PC-3 (cell line): Measurements from ENCODE around the gene HSPB8. TPM values are rescaled to one million over a fixed set of nuclear protein-coding genes. Genes with fewer than 3 reads are reported as not detected.

Source experiments
- ATAC-seq: fragments of 200-7000 bp; cut with Tn5 transposase; 2 replicates; pipeline ENCODE4 v1.9.1; 2020; ENCODE audit warnings: mild to moderate bottlenecking, moderate library complexity
- BruUV-seq: library from RNA; stranded (reverse); fragments of 400-500 nt; replicated peaks from 2 replicates; lab custom pipeline; 2021; lab: Mats Ljungman, UMichigan
- CTCF ChIA-PET: fragments of 300-600 bp; sonication (Branson Sonifier 250); formaldehyde crosslinking; loops from one replicate; lab custom pipeline; 2022; ENCODE audit warnings: antibody characterized with exemption; lab: Charles Lee
- POLR2A ChIA-PET: fragments of 300-600 bp; sonication (Branson Sonifier 250); formaldehyde crosslinking; loops from one replicate; lab custom pipeline; 2022; ENCODE audit warnings: antibody characterized with exemption; ENCODE audit not compliant: unreplicated experiment; lab: Charles Lee
- DNase-seq: peaks from one replicate; pipeline ENCODE4 v3.0.0-alpha.2; 2015
- H2AFZ ChIP-seq: fragments of 300-600 bp; sonication (generic); 2 replicates; pipeline ENCODE4 v1.6.0; 2016; ENCODE audit warnings: antibody characterized with exemption, low read length
- H3F3A ChIP-seq: fragments of 300-600 bp; sonication (generic); one replicate; pipeline ENCODE4 v1.6.0; 2017; ENCODE audit warnings: antibody characterized with exemption, low read length, control low read depth, mild to moderate bottlenecking; ENCODE audit not compliant: unreplicated experiment
- H3K27ac ChIP-seq: fragments of 300-600 bp; sonication (generic); 2 replicates; pipeline ENCODE4 v1.5.1; 2016; ENCODE audit warnings: mild to moderate bottlenecking, low read length
- H3K27me3 ChIP-seq: fragments of 300-600 bp; sonication (generic); 2 replicates; pipeline ENCODE4 v1.6.1; 2016; ENCODE audit warnings: low read length, mixed read lengths
- H3K36me3 ChIP-seq: fragments of 300-600 bp; sonication (generic); 2 replicates; pipeline ENCODE4 v1.6.1; 2016; ENCODE audit warnings: low read depth, mixed run types, low read length, mixed read lengths
- H3K4me1 ChIP-seq: fragments of 300-600 bp; sonication (generic); 2 replicates; pipeline ENCODE4 v1.5.1; 2016; ENCODE audit warnings: low read length; ENCODE audit not compliant: insufficient read depth
- H3K4me2 ChIP-seq: fragments of 300-600 bp; sonication (generic); 2 replicates; pipeline ENCODE4 v1.6.0; 2016; ENCODE audit warnings: low read length
- H3K4me3 ChIP-seq: fragments of 300-600 bp; sonication (generic); 2 replicates; pipeline ENCODE4 v1.5.1; 2016; ENCODE audit warnings: mild to moderate bottlenecking, low read length, mixed read lengths
- H3K79me2 ChIP-seq: fragments of 300-600 bp; sonication (generic); 2 replicates; pipeline ENCODE4 v1.6.1; 2017; ENCODE audit warnings: low read length, mixed read lengths
- H3K9ac ChIP-seq: fragments of 300-600 bp; sonication (generic); 2 replicates; pipeline ENCODE4 v1.6.0; 2016; ENCODE audit warnings: mild to moderate bottlenecking, low read length
- H3K9me2 ChIP-seq: fragments of 300-600 bp; sonication (generic); replicated peaks from 2 replicates; pipeline ENCODE4 v1.6.1; 2016; ENCODE audit warnings: mixed run types, low read length, mixed read lengths
- H3K9me3 ChIP-seq: fragments of 300-600 bp; sonication (generic); 2 replicates; pipeline ENCODE4 v1.6.1; 2016; ENCODE audit warnings: low read length, mixed read lengths
- H4K20me1 ChIP-seq: fragments of 300-600 bp; sonication (generic); 2 replicates; pipeline ENCODE4 v1.6.1; 2016; ENCODE audit warnings: low read length, mixed read lengths
- EZH2 ChIP-seq: fragments of 300-600 bp; sonication (generic); IDR thresholded peaks from one replicate; pipeline ENCODE4 v1.6.1; 2017; ENCODE audit warnings: antibody characterized with exemption, mild to moderate bottlenecking, low read length; ENCODE audit not compliant: unreplicated experiment
- EZH2phosphoT487 ChIP-seq: fragments of 300-600 bp; sonication (generic); IDR thresholded peaks from 2 replicates; pipeline ENCODE4 v1.6.1; 2018; ENCODE audit warnings: mild to moderate bottlenecking, antibody characterized with exemption, low read length, borderline replicate concordance
- intact Hi-C: fragments of 100-400 bp; cut with micrococcal nuclease; formaldehyde crosslinking; loops from 2 replicates; pipeline ENCODE4 v1.9.0; 2023
- total RNA-seq: library from RNA; depleted of rRNA; stranded (reverse); fragments of >200 nt; gene quantifications from 2 replicates; pipeline ENCODE4 v1.2.3, GENCODE V29; 2014
- TF ChIP-seq, protein P1 (sequence below): fragments of 300-600 bp; sonication (generic); conservative IDR thresholded peaks from 2 replicates; pipeline ENCODE4 v1.5.1; 2017; ENCODE audit warnings: antibody characterized with exemption, low read depth, mild to moderate bottlenecking, low read length

HSPB8 gene
- total RNA-seq, 1 experiment from 2014 or later: 11.4 TPM

DNA sequence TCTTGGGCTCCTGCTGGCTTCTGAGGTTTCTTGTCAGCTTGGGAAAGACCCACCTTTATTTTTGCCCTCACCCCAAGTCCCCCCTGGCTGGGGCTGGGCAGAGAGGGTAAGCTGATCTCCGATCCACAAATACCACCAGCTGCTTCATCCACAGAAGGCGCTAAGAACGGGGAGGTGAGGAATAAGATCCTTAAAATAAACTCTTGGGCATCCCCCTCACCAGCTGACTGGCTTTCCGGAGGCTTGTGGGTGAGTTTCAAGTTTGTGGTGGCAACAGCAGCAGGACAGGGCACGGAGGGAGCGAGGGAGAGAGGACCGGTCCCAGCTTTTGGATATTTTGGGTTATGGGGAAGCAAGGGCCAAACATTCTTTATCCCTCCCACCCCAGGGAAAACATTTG is 20.8 kb upstream of the HSPB8 start:
- H3K27ac ChIP-seq: no peak overlapping the region
- no peak for TF ChIP-seq EZH2phosphoT487
- no peak for TF ChIP-seq EZH2
- TF ChIP-seq, protein P1, sequence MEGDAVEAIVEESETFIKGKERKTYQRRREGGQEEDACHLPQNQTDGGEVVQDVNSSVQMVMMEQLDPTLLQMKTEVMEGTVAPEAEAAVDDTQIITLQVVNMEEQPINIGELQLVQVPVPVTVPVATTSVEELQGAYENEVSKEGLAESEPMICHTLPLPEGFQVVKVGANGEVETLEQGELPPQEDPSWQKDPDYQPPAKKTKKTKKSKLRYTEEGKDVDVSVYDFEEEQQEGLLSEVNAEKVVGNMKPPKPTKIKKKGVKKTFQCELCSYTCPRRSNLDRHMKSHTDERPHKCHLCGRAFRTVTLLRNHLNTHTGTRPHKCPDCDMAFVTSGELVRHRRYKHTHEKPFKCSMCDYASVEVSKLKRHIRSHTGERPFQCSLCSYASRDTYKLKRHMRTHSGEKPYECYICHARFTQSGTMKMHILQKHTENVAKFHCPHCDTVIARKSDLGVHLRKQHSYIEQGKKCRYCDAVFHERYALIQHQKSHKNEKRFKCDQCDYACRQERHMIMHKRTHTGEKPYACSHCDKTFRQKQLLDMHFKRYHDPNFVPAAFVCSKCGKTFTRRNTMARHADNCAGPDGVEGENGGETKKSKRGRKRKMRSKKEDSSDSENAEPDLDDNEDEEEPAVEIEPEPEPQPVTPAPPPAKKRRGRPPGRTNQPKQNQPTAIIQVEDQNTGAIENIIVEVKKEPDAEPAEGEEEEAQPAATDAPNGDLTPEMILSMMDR: no peak
- no peaks in the 10 kb centered on the region for H3K79me2 ChIP-seq
- no peaks in the 10 kb centered on the region for H3F3A ChIP-seq
- H2AFZ ChIP-seq: no peak overlapping the region
- H3K36me3 ChIP-seq: no peaks in the 10 kb centered on the region
- H3K4me1 ChIP-seq: no peaks in the 10 kb centered on the region
- H3K27me3 ChIP-seq: peaks cover 23% of the 10 kb centered on the region
- BruUV-seq: no TSS peak
- no peak overlapping the region for H3K9ac ChIP-seq
- CTCF ChIA-PET: no interaction called here
- intact Hi-C loops: no loop called here
- no peak overlapping the region for H3K4me3 ChIP-seq
- no peak overlapping the region for H3K4me2 ChIP-seq
- H3K9me2 ChIP-seq: no peaks in the 10 kb centered on the region
- no peak for DNase-seq
- H3K9me3 ChIP-seq: no peaks in the 10 kb centered on the region
- POLR2A ChIA-PET: no interaction called here
- ATAC-seq: no peak
- no peaks in the 10 kb centered on the region for H4K20me1 ChIP-seq

DNA sequence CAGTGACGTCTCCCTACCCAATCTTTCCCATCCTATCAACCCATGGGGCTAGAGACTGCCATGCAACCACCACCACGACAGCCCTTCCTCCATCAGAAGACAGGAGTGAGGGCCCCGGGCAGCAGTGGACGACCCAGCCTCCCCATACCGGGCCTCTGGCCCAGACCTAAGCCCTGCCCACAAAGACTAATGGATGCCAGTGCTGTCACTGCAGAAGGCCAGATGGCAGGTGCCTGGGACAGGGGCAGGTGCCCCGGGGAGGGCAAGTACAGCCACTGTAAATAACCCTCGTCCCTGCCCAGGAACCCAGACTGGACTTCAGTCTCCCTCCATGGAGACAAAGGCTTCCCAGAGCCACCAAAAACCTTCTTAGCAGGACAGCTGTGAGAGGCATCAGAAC is 20.3 kb upstream of the HSPB8 start:
- Histone ChIP-seq H3K27me3 (peaks cover 23% of the 10 kb centered on the region), H3F3A (no peaks in the 10 kb centered on the region), H3K4me1 (no peaks in the 10 kb centered on the region), H2AFZ (no peak overlapping the region), H3K79me2 (no peaks in the 10 kb centered on the region), H3K36me3 (no peaks in the 10 kb centered on the region), H3K9ac (no peak overlapping the region), H3K4me3 (no peak overlapping the region), H3K9me2 (no peaks in the 10 kb centered on the region), H3K27ac (no peak overlapping the region), H4K20me1 (no peaks in the 10 kb centered on the region), H3K9me3 (no peaks in the 10 kb centered on the region), H3K4me2 (no peak overlapping the region)
- TF ChIP-seq EZH2: no peak
- no peak for TF ChIP-seq EZH2phosphoT487
- TF ChIP-seq, protein P1: no peak
- BruUV-seq: no TSS peak
- ATAC-seq: no peak
- ChIA-PET POLR2A (no interaction called here), CTCF (no interaction called here)
- intact Hi-C loops: no loop called here
- DNase-seq: no peak

DNA sequence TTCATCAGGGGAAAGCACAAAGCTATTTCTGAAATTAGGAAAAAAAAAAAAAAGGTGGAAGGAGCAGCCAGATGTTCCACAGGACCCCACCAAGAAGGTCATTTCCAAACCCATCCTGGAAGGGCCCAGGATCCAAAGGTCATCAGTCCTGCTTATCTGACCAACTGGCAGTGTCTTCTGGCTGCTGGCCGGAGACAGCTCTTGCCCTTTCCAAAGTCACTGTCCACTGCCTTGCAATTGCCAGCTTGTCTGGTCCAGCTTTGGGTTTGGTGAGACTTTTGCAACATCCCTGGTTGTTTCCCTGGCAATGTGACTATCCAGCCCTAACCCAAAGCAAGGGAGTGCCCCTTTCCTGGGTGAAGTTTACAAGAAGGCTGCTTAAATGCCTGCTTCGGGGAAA is 18.9 kb upstream of the HSPB8 start:
- ChIA-PET POLR2A (no interaction called here), CTCF (no interaction called here)
- Histone ChIP-seq H3K9me2 (no peaks in the 10 kb centered on the region), H3K4me2 (no peak overlapping the region), H4K20me1 (no peaks in the 10 kb centered on the region), H3K9me3 (no peaks in the 10 kb centered on the region), H3K79me2 (no peaks in the 10 kb centered on the region), H2AFZ (no peak overlapping the region), H3K4me3 (no peak overlapping the region), H3K36me3 (no peaks in the 10 kb centered on the region), H3K27me3 (peaks cover 23% of the 10 kb centered on the region), H3F3A (no peaks in the 10 kb centered on the region), H3K4me1 (no peaks in the 10 kb centered on the region), H3K27ac (no peak overlapping the region), H3K9ac (no peak overlapping the region)
- intact Hi-C loops: no loop called here
- no peak for TF ChIP-seq EZH2phosphoT487
- TF ChIP-seq, protein P1: no peak
- TF ChIP-seq EZH2: no peak
- no peak for DNase-seq
- BruUV-seq: no TSS peak
- ATAC-seq: no peak
